Large intestine (tissue), 3 donors: ENCODE results near the gene ASTN2. TPM values are rescaled to one million over a fixed set of nuclear protein-coding genes. Genes with fewer than 3 reads are reported as not detected.
"Not testable (repeated sequence)": the region's sequence is repeated elsewhere in the genome, so short reads cannot be mapped to it uniquely, and the experiment has no call there.

Experiments used
- DNase-seq, 2 donors: peaks; one replicate each; pipeline versions ENCODE4 v3.0.0 to v3.0.0-alpha.2; 2013
- H3K27ac ChIP-seq: one replicate; pipeline ENCODE4 v1.5.1; 2013; ENCODE audit warnings: low read length
- H3K27me3 ChIP-seq: 2 replicates; pipeline ENCODE4 v1.6.1; 2013; ENCODE audit warnings: low read length; ENCODE audit not compliant: control insufficient read depth, insufficient read depth
- H3K36me3 ChIP-seq: 2 replicates; pipeline ENCODE4 v1.6.1; 2013; ENCODE audit warnings: low read length; ENCODE audit not compliant: control insufficient read depth, insufficient read depth
- H3K4me1 ChIP-seq: one replicate; pipeline ENCODE4 v1.6.1; 2013; ENCODE audit warnings: low read length; ENCODE audit not compliant: control insufficient read depth, insufficient read depth
- H3K4me3 ChIP-seq: one replicate; pipeline ENCODE4 v1.5.1; 2013; ENCODE audit warnings: low read length
- H3K9me3 ChIP-seq: one replicate; pipeline ENCODE4 v1.6.1; 2013; ENCODE audit warnings: mild to moderate bottlenecking, low read depth, low read length, moderate library complexity; ENCODE audit not compliant: control insufficient read depth
- WGBS: methylation state at CpG from one replicate; pipeline ENCODE4 v1.1.5; 2013; ENCODE audit warnings: low lambda C conversion rate; ENCODE audit not compliant: insufficient coverage; 5-methylcytosine and 5-hydroxymethylcytosine counted together
- polyA plus RNA-seq: library from polyadenylated mRNA; unstranded; fragments of 120-200 nt; gene quantifications from one replicate; pipeline ENCODE4 v1.2.1, GENCODE V29; 2013

The ASTN2 gene
- polyA plus RNA-seq, 1 donor = 11.4 TPM

- Histone ChIP-seq H3K36me3 (no peaks in the 10 kb centered on the region), H3K27ac (no peak overlapping the region), H3K27me3 (no peaks in the 10 kb centered on the region), H3K4me1 (no peaks in the 10 kb centered on the region), H3K9me3 (no peaks in the 10 kb centered on the region), H3K4me3 (no peak overlapping the region)
- no CpG with 5 or more reads among the region's 3 CpGs for WGBS
- DNase-seq = peak; percentile 37 to 48
Measured at GRCh38 chr9:116860509-116861120, 554.2 kb downstream of the ASTN2 start.

- no peak overlapping the region for H3K27ac ChIP-seq
- no peaks in the 10 kb centered on the region for H3K4me1 ChIP-seq
- no peak overlapping the region for H3K4me3 ChIP-seq
- H3K36me3 ChIP-seq = no peaks in the 10 kb centered on the region
- peak; percentile 20 to 23 for DNase-seq
- no CpG with 5 or more reads among the region's 2 CpGs for WGBS
- H3K27me3 ChIP-seq = no peaks in the 10 kb centered on the region
- H3K9me3 ChIP-seq = no peaks in the 10 kb centered on the region
Measured at GRCh38 chr9:116859763-116860162, 555.1 kb downstream of the ASTN2 start.

- Histone ChIP-seq H3K27ac (no peak overlapping the region), H3K9me3 (no peaks in the 10 kb centered on the region), H3K4me3 (no peak overlapping the region), H3K36me3 (no peaks in the 10 kb centered on the region), H3K27me3 (no peaks in the 10 kb centered on the region), H3K4me1 (no peaks in the 10 kb centered on the region)
- WGBS = no CpG with 5 or more reads among the region's 2 CpGs
- DNase-seq = no peak
Measured at GRCh38 chr9:116857321-116857720, 557.5 kb downstream of the ASTN2 start.

GRCh38 chr9:116855881-116856662, 558.8 kb downstream of the ASTN2 start:
- H3K36me3 ChIP-seq = no peaks in the 10 kb centered on the region
- H3K4me3 ChIP-seq = no peak overlapping the region
- H3K4me1 ChIP-seq = no peaks in the 10 kb centered on the region
- no peaks in the 10 kb centered on the region for H3K27me3 ChIP-seq
- no peak for DNase-seq
- no peak overlapping the region for H3K27ac ChIP-seq
- no CpG with 5 or more reads among the region's 4 CpGs for WGBS
- H3K9me3 ChIP-seq = no peaks in the 10 kb centered on the region

GRCh38 chr9:116849721-116850120, 565.1 kb downstream of the ASTN2 start:
- DNase-seq = no peak
- Histone ChIP-seq H3K27me3 (no peaks in the 10 kb centered on the region), H3K9me3 (no peaks in the 10 kb centered on the region), H3K36me3 (no peaks in the 10 kb centered on the region), H3K27ac (no peak overlapping the region), H3K4me3 (no peak overlapping the region), H3K4me1 (no peaks in the 10 kb centered on the region)
- no CpG with 5 or more reads among the region's 3 CpGs for WGBS

- Histone ChIP-seq H3K9me3 (peaks cover 6% of the 10 kb centered on the region), H3K36me3 (no peaks in the 10 kb centered on the region), H3K4me1 (no peaks in the 10 kb centered on the region), H3K27me3 (no peaks in the 10 kb centered on the region), H3K27ac (no peak overlapping the region), H3K4me3 (no peak overlapping the region)
- no peak for DNase-seq
Measured at GRCh38 chr9:116844621-116845020, 570.2 kb downstream of the ASTN2 start.

GRCh38 chr9:116843863-116844620, 570.8 kb downstream of the ASTN2 start:
- Histone ChIP-seq H3K27ac (no peak overlapping the region), H3K36me3 (no peaks in the 10 kb centered on the region), H3K9me3 (peaks cover 6% of the 10 kb centered on the region), H3K27me3 (no peaks in the 10 kb centered on the region), H3K4me1 (no peaks in the 10 kb centered on the region), H3K4me3 (no peak overlapping the region)
- 80% methylated on average over 1 of the region's 7 CpGs for WGBS
- DNase-seq = no peak

GRCh38 chr9:116842658-116843057, 572.2 kb downstream of the ASTN2 start:
- Histone ChIP-seq H3K9me3 (peaks cover 6% of the 10 kb centered on the region), H3K4me3 (no peak overlapping the region), H3K4me1 (no peaks in the 10 kb centered on the region), H3K27ac (no peak overlapping the region), H3K36me3 (no peaks in the 10 kb centered on the region), H3K27me3 (no peaks in the 10 kb centered on the region)
- no peak for DNase-seq
- no CpG with 5 or more reads among the region's 6 CpGs for WGBS

GRCh38 chr9:116838468-116838867, 576.4 kb downstream of the ASTN2 start:
- H3K36me3 ChIP-seq, H3K27me3 ChIP-seq, H3K4me3 ChIP-seq, H3K27ac ChIP-seq, H3K9me3 ChIP-seq, H3K4me1 ChIP-seq, DNase-seq: not testable (repeated sequence)
- WGBS = no CpG with 5 or more reads among the region's 7 CpGs

- no peak overlapping the region for H3K4me3 ChIP-seq
- no peaks in the 10 kb centered on the region for H3K36me3 ChIP-seq
- WGBS = 14% methylated on average over 1 of the region's 5 CpGs
- no peaks in the 10 kb centered on the region for H3K4me1 ChIP-seq
- H3K27me3 ChIP-seq = peaks cover 2% of the 10 kb centered on the region
- peaks cover 6% of the 10 kb centered on the region for H3K9me3 ChIP-seq
- no peak overlapping the region for H3K27ac ChIP-seq
- no peak for DNase-seq
Measured at GRCh38 chr9:116837018-116837989, 577.6 kb downstream of the ASTN2 start.
